ENCODE measurements around the gene NRIP2.
"Not testable (repeated sequence)": the region's sequence is repeated elsewhere in the genome, so short reads cannot be mapped to it uniquely, and the experiment has no call there.

- not testable (repeated sequence) for TF ChIP-seq CTCF, POLR2A (IDR thresholded peaks at IDR 0.05)
Observed at GRCh38 chr12:2868986-2869632, 34.3 kb upstream of the NRIP2 start.
